ENCODE measurements around the gene GIMAP8. TPM values are rescaled to one million over a fixed set of nuclear protein-coding genes. Genes with fewer than 3 reads are reported as not detected.

The GIMAP8 gene
- total and polyA plus RNA-seq, 2 of the 8 experiments (the other 6 are each of a cell fraction or from before 2014, with no cell fraction given): not detected

DNA sequence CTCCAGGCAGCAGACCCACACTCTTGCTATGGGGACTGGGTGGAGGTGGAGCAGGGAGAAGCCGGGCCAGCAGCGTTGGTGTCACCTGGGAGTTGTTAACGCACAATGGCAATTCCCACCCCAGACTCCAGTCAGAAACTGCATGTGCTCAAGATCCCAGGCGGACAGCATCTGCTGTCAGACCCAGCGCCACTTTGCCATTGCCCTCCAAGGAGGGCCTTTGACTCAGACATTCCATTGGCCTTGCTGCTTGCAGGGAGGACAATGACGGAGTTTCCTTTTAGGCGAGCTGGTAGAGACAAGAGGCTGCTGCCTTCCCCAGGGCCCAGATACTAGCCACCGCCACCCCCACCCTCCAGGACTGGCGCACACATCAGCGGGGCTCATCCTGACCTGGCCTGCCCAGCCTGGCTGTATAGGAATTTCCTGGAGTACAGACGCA, 36.8 kb upstream of the GIMAP8 start:
- Histone ChIP-seq H3K27ac (ENCODE audit: low read depth, low read length) (no peak overlapping the region), H3K23ac (ENCODE audit: insufficient read length) (no peak overlapping the region), H2AK5ac (ENCODE audit: low read depth, low read length) (no peak overlapping the region; the same call in 1 of the 2 replicates), H3K9me3 (ENCODE audit: insufficient read depth in 2 of 2, low read depth in 1 of 2, low read length in 1 of 2) (no peaks in the 10 kb centered on the region), H4K20me1 (replicated peaks in 1 of 2; ENCODE audit: control insufficient read depth in 1 of 2, insufficient read depth in 2 of 2, low read length in 2 of 2) (peaks cover 0 to 3% of the 10 kb centered on the region in 2 experiments), H2AFZ (ENCODE audit: low read length) (no peak overlapping the region), H4K8ac (ENCODE audit: extremely low read depth, insufficient read depth, low read length) (no peak overlapping the region), H2BK15ac (ENCODE audit: low read length) (no peak overlapping the region), H3K36me3 (ENCODE audit: control insufficient read depth in 2 of 4, insufficient read depth in 4 of 4, low read length in 3 of 4) (peaks cover 4 to 30% (median 9%) of the 10 kb centered on the region in 4 experiments; a peak in 7 of 8 replicates), H3K27me3 (replicated peaks in 1 of 4; ENCODE audit: control insufficient read depth in 3 of 4, extremely low read depth in 1 of 4, insufficient read depth in 3 of 4, low read length in 3 of 4) (no peaks in the 10 kb centered on the region), H2BK5ac (ENCODE audit: low read depth, low read length) (no peak overlapping the region), H3K4ac (replicated peaks; ENCODE audit: insufficient read length, low read depth, low read length) (no peak overlapping the region), H3K23me2 (ENCODE audit: low read depth, low read length) (no peaks in the 10 kb centered on the region), H3K14ac (ENCODE audit: insufficient read length) (no peak overlapping the region), H4K91ac (replicated peaks; ENCODE audit: insufficient read length, low read length) (no peak overlapping the region), H3K79me2 (ENCODE audit: control insufficient read depth in 1 of 2, insufficient read depth in 2 of 2, low read length in 2 of 2) (peaks cover 0 to 1% of the 10 kb centered on the region in 2 experiments; a peak in 1 of 4 replicates), H3K4me2 (ENCODE audit: insufficient read depth in 1 of 2, low read depth in 2 of 2, low read length in 2 of 2) (no peak overlapping the region), H3K4me1 (replicated peaks in 1 of 4; ENCODE audit: control insufficient read depth in 3 of 4, insufficient read depth in 4 of 4, low read length in 3 of 4) (no peaks in the 10 kb centered on the region; a peak in 1 of 7 replicates), H3K4me3 (ENCODE audit: extremely low read depth in 1 of 4, insufficient read depth in 2 of 4, low read depth in 3 of 4, low read length in 4 of 4) (no peak overlapping the region), H2BK120ac (replicated peaks; ENCODE audit: low read depth, low read length) (no peak overlapping the region), H3K79me1 (ENCODE audit: low read depth, low read length) (no peaks in the 10 kb centered on the region), H2BK12ac (ENCODE audit: low read depth, low read length) (no peak overlapping the region), H3K9ac (replicated peaks in 1 of 4; ENCODE audit: extremely low read depth in 1 of 4, low read depth in 3 of 4, low read length in 3 of 4) (no peak overlapping the region), H4K5ac (ENCODE audit: insufficient read length, low read depth, low read length) (no peak overlapping the region), H3K56ac (replicated peaks; ENCODE audit: insufficient read length, low read depth, low read length) (no peak overlapping the region), H3K18ac (ENCODE audit: extremely low read depth, low read length) (0 out of 2 replicates have a peak overlapping the region, but pooled peaks have one; percentile 9), H2BK20ac (ENCODE audit: low read length) (no peak overlapping the region)
- ChIA-PET POLR2A (ENCODE audit: partially characterized antibody) (interaction anchor here (1.7 to 14.9 kb wide), 4 partner anchors 16 to 44 kb away, joined by 5 to 164 read pairs (median 15); partner anchors contain the start of gene REPIN1), CTCF (ENCODE audit: partially characterized antibody) (interaction anchor here (1.3 to 2.2 kb wide), 3 partner anchors 15 to 67 kb away, joined by 3 to 5 read pairs (median 3); no protein-coding TSS in a partner anchor)
- 92% methylated on average over 10 of the region's 11 CpGs; no CpG with 5 or more reads in 1 of the 2 experiments for WGBS, 2 experiments (ENCODE audit: extremely low coverage in 1 of 2, insufficient coverage in 1 of 2, insufficient read length in 1 of 2, insufficient replicate concordance in 2 of 2, low coverage in 1 of 2, low lambda C conversion rate in 2 of 2, missing lambda C conversion rate in 1 of 2)
- DNase-seq (ENCODE audit: low read depth in 1 of 2, low spot score in 2 of 2): no peak
- TF ChIP-seq EZH2 (IDR thresholded peaks at IDR 0.05; ENCODE audit: low read depth, low read length, severe bottlenecking): no peak
- TF ChIP-seq TAF1 (IDR thresholded peaks at IDR 0.05; ENCODE audit: low read depth, low read length): no peak
- TF ChIP-seq KDM4A (IDR thresholded peaks at IDR 0.05; ENCODE audit: low read depth, low read length, severe bottlenecking): no peak
- no peak for TF ChIP-seq RXRA (IDR thresholded peaks at IDR 0.05; ENCODE audit: insufficient read depth, low read depth, low read length)
- TF ChIP-seq CBX8 (IDR thresholded peaks at IDR 0.05; ENCODE audit: borderline replicate concordance, low read depth, low read length): no peak
- FAIRE-seq: no peak

All from H1 (cell line).